Mesendoderm (in vitro differentiated cells): Measurements from ENCODE around the gene POLR3H.

ENCODE experiments used
- DNase-seq: peaks from one replicate; pipeline ENCODE4 v3.0.0; 2013
- H2AK5ac ChIP-seq: 2 replicates; pipeline ENCODE4 v1.6.1; 2013; ENCODE audit warnings: low read length, inconsistent platforms
- H2BK120ac ChIP-seq: 2 replicates; pipeline ENCODE4 v1.6.1; 2013; ENCODE audit warnings: low read depth, mild to moderate bottlenecking, low read length, moderate library complexity, mixed read lengths
- H2BK15ac ChIP-seq: replicated peaks from 2 replicates; pipeline ENCODE4 v1.6.1; 2013; ENCODE audit warnings: low read depth, mild to moderate bottlenecking, moderate library complexity
- H2BK5ac ChIP-seq: 2 replicates; pipeline ENCODE4 v1.6.1; 2013; ENCODE audit warnings: low read length, inconsistent platforms
- H3K18ac ChIP-seq: 2 replicates; pipeline ENCODE4 v1.6.1; 2013; ENCODE audit warnings: mild to moderate bottlenecking, low read length, mixed read lengths
- H3K23ac ChIP-seq: one replicate; pipeline ENCODE4 v1.6.1; 2013; ENCODE audit warnings: low read length
- H3K27ac ChIP-seq: 2 replicates; pipeline ENCODE4 v1.5.1; 2013; ENCODE audit warnings: low read depth, mild to moderate bottlenecking, inconsistent platforms, low read length, moderate library complexity
- H3K27me3 ChIP-seq: 2 replicates; pipeline ENCODE4 v1.6.1; 2013; ENCODE audit warnings: low read length, control low read depth, mild to moderate bottlenecking, inconsistent platforms; ENCODE audit not compliant: insufficient read depth, poor library complexity
- H3K36me3 ChIP-seq: 2 replicates; pipeline ENCODE4 v1.6.1; 2013; ENCODE audit warnings: low read length, inconsistent platforms; ENCODE audit not compliant: control insufficient read depth, insufficient read depth
- H3K4ac ChIP-seq: one replicate; pipeline ENCODE4 v1.6.1; 2013; ENCODE audit warnings: low read depth, mild to moderate bottlenecking, low read length, moderate library complexity
- H3K4me1 ChIP-seq: 2 replicates; pipeline ENCODE4 v1.6.1; 2013; ENCODE audit warnings: low read depth, low read length, inconsistent platforms; ENCODE audit not compliant: control insufficient read depth
- H3K4me2 ChIP-seq: 2 replicates; pipeline ENCODE4 v1.6.1; 2013; ENCODE audit warnings: low read length
- H3K4me3 ChIP-seq: 2 replicates; pipeline ENCODE4 v1.5.1; 2013; ENCODE audit warnings: mild to moderate bottlenecking, low read length
- H3K56ac ChIP-seq: one replicate; pipeline ENCODE4 v1.6.1; 2013; ENCODE audit warnings: low read length
- H3K79me1 ChIP-seq: 2 replicates; pipeline ENCODE4 v1.6.1; 2013; ENCODE audit warnings: low read length, inconsistent platforms
- H3K79me2 ChIP-seq: 2 replicates; pipeline ENCODE4 v1.6.1; 2013; ENCODE audit warnings: mild to moderate bottlenecking, low read length; ENCODE audit not compliant: control insufficient read depth, insufficient read depth
- H3K9ac ChIP-seq: 2 replicates; pipeline ENCODE4 v1.6.1; 2013; ENCODE audit warnings: low read length, inconsistent platforms
- H4K5ac ChIP-seq: one replicate; pipeline ENCODE4 v1.6.1; 2013; ENCODE audit warnings: low read length
- H4K8ac ChIP-seq: one replicate; pipeline ENCODE4 v1.6.1; 2013; ENCODE audit warnings: low read depth, mild to moderate bottlenecking, control low read depth, low read length, moderate library complexity
- WGBS: extraction: QIAGEN DNeasy Blood & Tissue Kit; methylation state at CpG from one replicate; pipeline ENCODE4 v1.1.7; 2013; ENCODE audit warnings: low lambda C conversion rate, missing lambda C conversion rate; ENCODE audit not compliant: insufficient coverage; ENCODE audit errors: extremely low coverage; 5-methylcytosine and 5-hydroxymethylcytosine counted together

POLR3H gene

DNA sequence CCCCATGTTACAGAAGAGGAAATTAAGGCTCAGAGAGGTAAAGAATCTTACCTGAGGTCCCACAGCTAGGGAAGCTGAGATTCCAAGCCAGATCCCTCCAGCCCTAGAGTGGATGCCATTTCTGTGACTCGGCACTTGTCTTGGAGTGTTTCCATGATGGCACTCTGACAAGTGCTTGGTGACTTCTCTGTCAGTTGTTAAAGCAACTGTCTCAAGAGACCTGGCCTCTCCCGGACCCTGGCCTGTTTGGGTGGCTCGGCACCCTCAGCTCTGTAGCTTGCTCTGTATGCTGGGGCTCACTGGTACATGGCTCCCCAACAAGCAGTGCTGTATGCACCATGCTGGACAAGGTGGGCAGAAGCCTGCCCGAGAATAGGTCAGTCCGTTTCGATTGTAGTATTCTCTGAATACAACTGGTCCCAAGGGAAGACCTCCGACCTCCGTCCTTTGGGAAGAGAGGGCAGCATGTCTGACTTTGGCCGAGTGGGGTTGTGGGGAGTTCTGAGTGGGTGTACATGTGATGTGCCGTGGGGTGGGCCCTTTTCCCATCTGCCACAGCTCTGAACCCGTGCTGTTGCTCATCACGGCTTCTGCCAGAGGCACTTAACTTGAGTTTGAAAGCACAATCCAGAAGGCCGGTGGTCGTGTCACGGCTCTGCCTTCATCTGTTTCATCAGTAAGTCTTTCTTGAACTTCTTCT is 63.0 kb downstream of the POLR3H start:
- WGBS, result no CpG with 5 or more reads among the region's 15 CpGs
- Histone ChIP-seq H3K4ac (no peak overlapping the region), H3K79me1 (peaks cover 23% of the 10 kb centered on the region), H3K56ac (no peak overlapping the region), H3K4me3 (no peak overlapping the region), H3K79me2 (peaks cover 24% of the 10 kb centered on the region), H3K27ac (no peak overlapping the region), H2BK120ac (no peak overlapping the region), H3K23ac (no peak overlapping the region), H3K4me1 (no peaks in the 10 kb centered on the region), H2BK15ac (no peak overlapping the region), H4K5ac (no peak overlapping the region), H2AK5ac (no peak overlapping the region), H3K27me3 (no peaks in the 10 kb centered on the region), H2BK5ac (no peak overlapping the region), H3K36me3 (no peaks in the 10 kb centered on the region), H4K8ac (no peak overlapping the region), H3K18ac (no peak overlapping the region), H3K9ac (no peak overlapping the region), H3K4me2 (no peak overlapping the region)
- DNase-seq, result peak; percentile 23

DNA sequence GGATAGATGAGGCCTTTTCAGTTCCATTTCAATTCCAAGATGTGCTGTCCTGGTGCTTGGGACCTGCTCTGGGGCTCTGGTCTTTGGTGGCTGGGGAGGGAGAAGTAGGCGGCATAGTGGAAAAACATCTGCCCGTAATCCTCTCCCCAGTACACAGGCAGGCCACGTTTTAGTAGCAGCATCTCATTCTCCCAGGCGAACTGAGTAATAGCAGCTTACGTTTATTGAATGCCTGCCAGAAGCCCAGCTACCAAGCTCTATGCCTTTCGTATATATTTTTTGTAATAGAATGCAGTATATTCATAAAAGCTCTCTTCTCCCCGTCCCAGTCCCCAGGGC is 63.9 kb downstream of the POLR3H start:
- Histone ChIP-seq H2BK5ac (no peak overlapping the region), H4K5ac (no peak overlapping the region), H3K27ac (no peak overlapping the region), H2BK15ac (no peak overlapping the region), H2AK5ac (no peak overlapping the region), H3K56ac (no peak overlapping the region), H3K4me2 (no peak overlapping the region), H4K8ac (no peak overlapping the region), H3K79me2 (peaks cover 24% of the 10 kb centered on the region), H3K79me1 (peaks cover 20% of the 10 kb centered on the region), H3K27me3 (no peaks in the 10 kb centered on the region), H3K4ac (no peak overlapping the region), H3K18ac (no peak overlapping the region), H2BK120ac (no peak overlapping the region), H3K4me3 (no peak overlapping the region), H3K23ac (no peak overlapping the region), H3K36me3 (no peaks in the 10 kb centered on the region), H3K4me1 (no peaks in the 10 kb centered on the region), H3K9ac (no peak overlapping the region)
- no peak for DNase-seq
- no CpG with 5 or more reads among the region's 7 CpGs for WGBS

DNA sequence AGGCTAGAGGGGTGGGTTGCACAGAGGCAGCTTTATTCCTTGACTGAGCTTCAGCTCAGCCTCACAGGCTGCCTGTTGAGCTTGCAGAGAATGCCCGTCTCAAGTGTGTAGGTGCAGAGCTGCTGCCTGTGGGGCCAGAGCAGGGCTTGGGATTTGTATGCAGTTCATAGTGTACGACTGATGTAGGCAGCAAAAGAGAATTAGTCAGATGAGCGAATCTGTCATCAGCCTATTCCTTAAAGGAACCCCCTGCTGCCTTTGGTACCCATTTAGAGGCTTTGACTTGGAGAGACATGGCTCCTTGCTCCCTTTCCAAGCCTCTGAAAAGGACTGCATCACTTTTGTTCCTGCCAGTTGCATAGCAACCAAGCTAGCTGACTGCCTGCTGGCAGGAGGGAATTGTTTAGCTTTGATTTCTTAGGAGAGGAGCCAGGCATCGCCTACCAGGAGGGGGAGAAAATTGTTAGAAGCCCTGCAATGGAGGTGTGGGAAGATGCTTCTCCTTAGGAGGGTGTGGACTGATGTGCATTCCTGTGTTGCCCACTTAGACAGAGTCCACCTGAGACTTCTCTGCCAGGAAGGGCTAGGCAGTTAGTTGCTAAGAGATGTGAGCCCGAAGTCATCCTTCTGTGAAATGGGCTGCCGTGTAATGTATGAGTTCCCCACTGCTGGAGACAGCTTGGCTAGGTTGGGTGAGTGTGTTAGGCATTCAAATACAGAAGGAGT is 64.4 kb downstream of the POLR3H start:
- Histone ChIP-seq H3K9ac (no peak overlapping the region), H3K56ac (no peak overlapping the region), H3K4me2 (no peak overlapping the region), H3K36me3 (no peaks in the 10 kb centered on the region), H3K79me2 (peaks cover 24% of the 10 kb centered on the region), H4K8ac (no peak overlapping the region), H3K18ac (no peak overlapping the region), H2BK5ac (no peak overlapping the region), H2AK5ac (no peak overlapping the region), H3K4me3 (no peak overlapping the region), H3K23ac (no peak overlapping the region), H3K27me3 (no peaks in the 10 kb centered on the region), H3K79me1 (peaks cover 22% of the 10 kb centered on the region), H2BK120ac (no peak overlapping the region), H3K27ac (no peak overlapping the region), H3K4ac (no peak overlapping the region), H2BK15ac (no peak overlapping the region), H3K4me1 (no peaks in the 10 kb centered on the region), H4K5ac (no peak overlapping the region)
- no CpG with 5 or more reads among the region's 6 CpGs for WGBS
- DNase-seq, result peak; percentile 70

DNA sequence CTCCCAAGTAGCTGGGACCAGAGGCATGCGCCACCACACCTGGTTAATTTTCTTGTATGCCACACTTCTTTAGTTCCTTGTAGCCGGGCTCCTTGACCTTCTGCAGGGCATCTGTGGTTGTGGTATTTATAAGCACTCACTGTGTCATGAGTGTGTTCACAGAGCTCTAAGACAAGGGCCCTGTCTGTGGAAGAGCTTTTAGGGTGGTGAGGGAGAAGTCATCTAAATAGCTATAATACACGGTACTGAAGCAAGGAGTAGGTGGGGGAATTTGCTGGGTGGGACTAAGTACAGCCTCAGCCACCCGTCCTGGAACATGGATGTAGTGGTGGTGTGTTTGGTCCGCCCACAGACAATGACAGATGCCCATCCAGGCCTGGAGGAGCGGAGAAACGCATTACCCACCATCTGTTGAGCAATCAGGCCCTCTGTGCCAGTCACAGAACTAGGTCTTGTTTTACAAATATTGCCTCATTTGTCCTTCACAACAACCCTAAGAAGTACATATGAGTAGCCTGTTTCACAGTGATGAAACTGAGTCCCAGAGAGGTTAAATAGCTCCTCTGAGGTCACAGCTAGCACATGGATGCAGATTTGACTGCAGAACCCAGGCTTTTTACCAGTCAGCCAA is 65.3 kb downstream of the POLR3H start:
- no peak overlapping the region for H3K4ac ChIP-seq
- no CpG with 5 or more reads among the region's 7 CpGs for whole genome bisulfite sequencing
- DNase-seq, result no peak
- no peak overlapping the region for H4K5ac ChIP-seq
- H3K79me1 ChIP-seq, result peaks cover 22% of the 10 kb centered on the region
- H3K18ac ChIP-seq, result no peak overlapping the region
- no peak overlapping the region for H3K56ac ChIP-seq
- no peak overlapping the region for H3K9ac ChIP-seq
- no peak overlapping the region for H3K4me2 ChIP-seq
- H3K27me3 ChIP-seq, result no peaks in the 10 kb centered on the region
- H3K23ac ChIP-seq, result no peak overlapping the region
- no peak overlapping the region for H2AK5ac ChIP-seq
- no peak overlapping the region for H3K4me3 ChIP-seq
- H2BK120ac ChIP-seq, result no peak overlapping the region
- H4K8ac ChIP-seq, result no peak overlapping the region
- H3K79me2 ChIP-seq, result peaks cover 24% of the 10 kb centered on the region
- no peaks in the 10 kb centered on the region for H3K4me1 ChIP-seq
- no peak overlapping the region for H2BK15ac ChIP-seq
- no peak overlapping the region for H3K27ac ChIP-seq
- no peak overlapping the region for H2BK5ac ChIP-seq
- no peaks in the 10 kb centered on the region for H3K36me3 ChIP-seq

DNA sequence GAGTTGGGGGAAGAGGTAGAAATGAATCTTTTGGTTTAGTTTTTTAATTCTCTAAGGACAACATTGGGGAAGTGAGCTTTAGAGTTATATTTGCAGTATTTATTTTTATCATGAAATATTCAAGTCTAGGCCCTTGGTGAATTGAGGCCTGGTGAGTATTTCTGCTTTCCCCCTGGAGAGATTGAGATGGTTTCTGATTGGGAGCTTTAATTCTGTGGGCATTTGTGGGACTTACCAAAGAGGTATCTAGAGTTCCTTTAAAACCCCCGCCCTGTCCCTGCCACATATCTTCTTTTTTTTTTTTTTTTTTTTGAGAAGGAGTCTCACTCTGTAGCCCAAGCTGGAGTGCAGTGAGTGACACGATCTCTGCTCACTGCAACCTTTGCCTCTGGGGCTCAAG is 65.8 kb downstream of the POLR3H start:
- H3K27ac ChIP-seq, result no peak overlapping the region

More for the DNA sequence above, 65.8 kb downstream of the POLR3H start:
- no peaks in the 10 kb centered on the region for H3K4me1 ChIP-seq
- peaks cover 25% of the 10 kb centered on the region for H3K79me1 ChIP-seq
- no peak for DNase-seq
- H3K79me2 ChIP-seq, result peaks cover 22% of the 10 kb centered on the region
- no peak overlapping the region for H4K8ac ChIP-seq
- no peak overlapping the region for H2BK15ac ChIP-seq
- no peak overlapping the region for H3K4me3 ChIP-seq
- no peak overlapping the region for H3K23ac ChIP-seq
- no peak overlapping the region for H3K4ac ChIP-seq
- no peak overlapping the region for H4K5ac ChIP-seq
- no peaks in the 10 kb centered on the region for H3K27me3 ChIP-seq
- H3K9ac ChIP-seq, result no peak overlapping the region
- no peak overlapping the region for H2BK120ac ChIP-seq
- no peak overlapping the region for H2BK5ac ChIP-seq
- no peak overlapping the region for H3K18ac ChIP-seq
- no peak overlapping the region for H2AK5ac ChIP-seq
- no peak overlapping the region for H3K56ac ChIP-seq
- no peaks in the 10 kb centered on the region for H3K36me3 ChIP-seq
- no CpG with 5 or more reads among the region's 2 CpGs for WGBS
- no peak overlapping the region for H3K4me2 ChIP-seq
